Measurements from ENCODE around the gene PCSK1. TPM values are rescaled to one million over a fixed set of nuclear protein-coding genes. Genes with fewer than 3 reads are reported as not detected.
"Not testable (repeated sequence)": the region's sequence is repeated elsewhere in the genome, so short reads cannot be mapped to it uniquely, and the experiment has no call there.

The PCSK1 gene
- total and polyA plus RNA-seq, 3 donors from 2014 or later: 0.43 to 0.79 (median 0.63) TPM

GRCh38 chr5:96373381-96373733 is 59.7 kb downstream of the PCSK1 start:
- H3K9me3 ChIP-seq: no peaks in the 10 kb centered on the region
- intact Hi-C loops (cut with DNase I; ENCODE audit: low total_unique reads): no loop called here
- WGBS, 2 donors: 71 to 73% methylated on average over 4 of the region's 4 CpGs

GRCh38 chr5:96372726-96373380 is 60.2 kb downstream of the PCSK1 start:
- Histone ChIP-seq H3K4me1 (no peaks in the 10 kb centered on the region), H3K27me3 (no peaks in the 10 kb centered on the region), H3K27ac (no peak overlapping the region), H3K36me3 (ENCODE audit: low read depth, missing control alignments) (no peaks in the 10 kb centered on the region), H3K9me3 (no peaks in the 10 kb centered on the region), H3K4me3 (no peak overlapping the region)
- intact Hi-C loops (cut with DNase I; ENCODE audit: low total_unique reads): no loop called here
- WGBS, 2 donors: 90 to 95% methylated on average over 2 of the region's 2 CpGs
- TF ChIP-seq CTCF (IDR thresholded peaks at IDR 0.05): no peak
- no peak for TF ChIP-seq POLR2A (IDR thresholded peaks at IDR 0.05)
- DNase-seq: no peak

More at GRCh38 chr5:96373381-96373733, 59.7 kb downstream of the PCSK1 start:
- DNase-seq: no peak
- Histone ChIP-seq H3K4me1 (no peaks in the 10 kb centered on the region), H3K36me3 (ENCODE audit: low read depth, missing control alignments) (no peaks in the 10 kb centered on the region), H3K4me3 (no peak overlapping the region), H3K27me3 (no peaks in the 10 kb centered on the region), H3K27ac (no peak overlapping the region)
- TF ChIP-seq POLR2A (IDR thresholded peaks at IDR 0.05) (no peak), CTCF (IDR thresholded peaks at IDR 0.05) (no peak)

DNA sequence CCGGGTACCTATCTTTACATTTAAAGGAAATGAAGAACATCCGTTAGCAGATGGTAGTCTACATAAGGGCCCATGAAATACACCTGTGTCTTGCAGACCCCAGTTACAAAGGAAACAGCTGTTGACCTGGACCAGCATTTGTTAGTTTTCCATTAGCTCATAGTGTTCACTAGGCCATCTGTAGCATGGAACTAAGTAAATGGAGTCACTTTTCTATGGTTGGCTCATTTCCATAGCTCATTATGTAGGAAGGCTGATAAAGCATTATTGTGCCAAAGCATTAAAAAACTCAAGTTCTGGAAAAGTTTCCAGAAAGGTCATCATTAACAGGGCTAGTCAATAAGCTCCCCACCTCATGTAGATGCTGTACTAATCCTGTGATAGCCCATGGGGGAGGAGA is 62.1 kb downstream of the PCSK1 start:
- intact Hi-C loops (cut with DNase I; ENCODE audit: low total_unique reads): no loop called here
- no peak for DNase-seq
- 81 to 85% methylated on average over 2 of the region's 2 CpGs for WGBS, 2 donors
- H3K4me1 ChIP-seq: no peaks in the 10 kb centered on the region
- no peak overlapping the region for H3K4me3 ChIP-seq
- no peaks in the 10 kb centered on the region for H3K27me3 ChIP-seq
- no peak for TF ChIP-seq POLR2A (IDR thresholded peaks at IDR 0.05)
- TF ChIP-seq CTCF (IDR thresholded peaks at IDR 0.05): no peak
- no peaks in the 10 kb centered on the region for H3K36me3 ChIP-seq (ENCODE audit: low read depth, missing control alignments)
- no peaks in the 10 kb centered on the region for H3K9me3 ChIP-seq
- H3K27ac ChIP-seq: no peak overlapping the region

GRCh38 chr5:96367337-96367736 is 65.7 kb downstream of the PCSK1 start:
- H3K4me3 ChIP-seq; H3K9me3 ChIP-seq; H3K27ac ChIP-seq; intact Hi-C loops (cut with DNase I; ENCODE audit: low total_unique reads); H3K4me1 ChIP-seq; H3K36me3 ChIP-seq (ENCODE audit: low read depth, missing control alignments); H3K27me3 ChIP-seq; DNase-seq: not testable (repeated sequence)
- WGBS, 2 donors: 90% methylated on average over 8 of the region's 8 CpGs

DNA sequence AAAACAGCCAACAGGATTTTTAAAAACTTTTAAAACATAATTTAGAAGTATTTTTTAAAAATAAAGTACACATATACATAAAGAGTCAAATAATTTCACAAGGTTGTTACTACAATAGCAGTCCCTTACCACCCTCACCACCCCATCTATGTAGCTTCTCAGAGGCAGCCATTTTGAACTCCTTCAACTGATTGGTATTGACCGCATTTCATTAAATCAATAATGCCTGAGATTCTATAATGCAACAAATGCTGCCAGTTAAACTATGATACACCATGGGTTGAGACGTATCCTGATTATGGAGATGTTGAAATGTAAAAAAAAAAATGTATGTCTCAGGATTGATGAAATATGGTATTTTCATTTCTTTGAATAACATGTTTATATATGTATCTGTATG is 78.8 kb downstream of the PCSK1 start:
- TF ChIP-seq POLR2A (IDR thresholded peaks at IDR 0.05) (no peak), CTCF (IDR thresholded peaks at IDR 0.05) (no peak)
- H3K4me3 ChIP-seq: no peak overlapping the region
- no peak overlapping the region for H3K27ac ChIP-seq
- DNase-seq: no peak
- H3K4me1 ChIP-seq: no peaks in the 10 kb centered on the region
- H3K27me3 ChIP-seq: no peaks in the 10 kb centered on the region
- H3K36me3 ChIP-seq (ENCODE audit: low read depth, missing control alignments): no peaks in the 10 kb centered on the region
- intact Hi-C loops (cut with DNase I; ENCODE audit: low total_unique reads): loop anchor here (5.0 kb wide), 1 partner anchor 243 kb away; no protein-coding TSS in a partner anchor
- WGBS, 2 donors: 91 to 95% methylated on average over 2 of the region's 2 CpGs
- no peaks in the 10 kb centered on the region for H3K9me3 ChIP-seq
